OCI-LY1 (cell line): ENCODE results near the gene TDO2.

Experiments
- CTCF ChIP-seq: fragments of 200-600 bp; sonication (generic), shearing (Covaris generic); IDR thresholded peaks from 2 replicates; pipeline ENCODE4 v1.5.1; 2017; ENCODE audit warnings: mild to moderate bottlenecking, antibody characterized with exemption, low read length, moderate library complexity, mixed read lengths
- EZH2 ChIP-seq: fragments of 200-600 bp; sonication (generic), shearing (Covaris generic); IDR thresholded peaks from 2 replicates; pipeline ENCODE4 v1.8.0; 2017; ENCODE audit warnings: borderline replicate concordance, mixed run types, mild to moderate bottlenecking, antibody characterized with exemption, low read length, moderate library complexity, mixed read lengths

GRCh38 chr4:155952501-155952901, 49.0 kb downstream of the TDO2 start:
- TF ChIP-seq CTCF (no peak), EZH2 (no peak)
